HEK293 (cell line): ENCODE data around the gene CDK12.
A peak's percentile ranks its signal among the peaks of the same experiment; 100 is the strongest.

ENCODE experiments used
- CTCF ChIP-seq: fragments of 450-650 bp; formaldehyde crosslinking; IDR thresholded peaks from 2 replicates; pipeline ENCODE4 v1.5.1; 2016; ENCODE audit warnings: missing biosample characterization, missing genetic modification characterization
- KLF8 ChIP-seq: fragments of 450-650 bp; formaldehyde crosslinking; IDR thresholded peaks from 2 replicates; pipeline ENCODE4 v1.5.1; 2016; ENCODE audit warnings: missing biosample characterization, missing genetic modification characterization
- PRDM4 ChIP-seq: fragments of 450-650 bp; formaldehyde crosslinking; IDR thresholded peaks from 2 replicates; pipeline ENCODE4 v1.5.1; 2017; ENCODE audit warnings: missing biosample characterization, missing genetic modification characterization
- YY1 ChIP-seq: fragments of 450-650 bp; formaldehyde crosslinking; IDR thresholded peaks from 2 replicates; pipeline ENCODE4 v1.5.1; 2018; ENCODE audit warnings: missing biosample characterization, missing genetic modification characterization
- ZNF24 ChIP-seq: fragments of 450-650 bp; formaldehyde crosslinking; IDR thresholded peaks from 2 replicates; pipeline ENCODE4 v1.5.1; 2016; ENCODE audit warnings: missing biosample characterization, missing genetic modification characterization
- ZNF274 ChIP-seq, 2 experiments: fragments of 200-500 bp in 1 of 2; fragments of 450-650 bp in 1 of 2; sonication (Bioruptor generic) in 1 of 2; formaldehyde crosslinking in 1 of 2; IDR thresholded peaks; 2 replicates each; pipeline versions ENCODE4 v1.5.1 to v1.6.1; 2014 to 2016; ENCODE audit warnings: borderline replicate concordance in 1 of 2, inconsistent platforms in 1 of 2, low read length in 1 of 2, missing biosample characterization in 1 of 2, missing genetic modification characterization in 1 of 2

GRCh38 chr17:39547713-39548478 is 86.6 kb downstream of the CDK12 start:
- TF ChIP-seq CTCF (tag by site-specific recombination) (peak; percentile 95), YY1 (tag by site-specific recombination) (no peak), ZNF24 (tag by site-specific recombination) (no peak), KLF8 (tag by site-specific recombination) (0 out of 2 replicates have a peak, but pooled peaks have one; percentile 19), ZNF274 (IDR thresholded peaks at IDR 0.05; ENCODE audit: low read length) (no peak), ZNF274 (tag by site-specific recombination; IDR thresholded peaks at IDR 0.05; ENCODE audit: borderline replicate concordance) (no peak), PRDM4 (tag by site-specific recombination) (no peak)
